HG02571 (cell line): ENCODE results near the gene HAUS8.
"Not testable (repeated sequence)": the region's sequence is repeated elsewhere in the genome, so short reads cannot be mapped to it uniquely, and the experiment has no call there.

ENCODE experiments used
- ATAC-seq: cut with Tn5 transposase; IDR thresholded peaks from one replicate; pipeline ENCODE4 v1.9.1; 2021; ENCODE audit warnings: mild to moderate bottlenecking, moderate library complexity; ENCODE audit not compliant: unreplicated experiment

Gene HAUS8, protein sequence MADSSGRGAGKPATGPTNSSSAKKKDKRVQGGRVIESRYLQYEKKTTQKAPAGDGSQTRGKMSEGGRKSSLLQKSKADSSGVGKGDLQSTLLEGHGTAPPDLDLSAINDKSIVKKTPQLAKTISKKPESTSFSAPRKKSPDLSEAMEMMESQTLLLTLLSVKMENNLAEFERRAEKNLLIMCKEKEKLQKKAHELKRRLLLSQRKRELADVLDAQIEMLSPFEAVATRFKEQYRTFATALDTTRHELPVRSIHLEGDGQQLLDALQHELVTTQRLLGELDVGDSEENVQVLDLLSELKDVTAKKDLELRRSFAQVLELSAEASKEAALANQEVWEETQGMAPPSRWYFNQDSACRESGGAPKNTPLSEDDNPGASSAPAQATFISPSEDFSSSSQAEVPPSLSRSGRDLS

DNA sequence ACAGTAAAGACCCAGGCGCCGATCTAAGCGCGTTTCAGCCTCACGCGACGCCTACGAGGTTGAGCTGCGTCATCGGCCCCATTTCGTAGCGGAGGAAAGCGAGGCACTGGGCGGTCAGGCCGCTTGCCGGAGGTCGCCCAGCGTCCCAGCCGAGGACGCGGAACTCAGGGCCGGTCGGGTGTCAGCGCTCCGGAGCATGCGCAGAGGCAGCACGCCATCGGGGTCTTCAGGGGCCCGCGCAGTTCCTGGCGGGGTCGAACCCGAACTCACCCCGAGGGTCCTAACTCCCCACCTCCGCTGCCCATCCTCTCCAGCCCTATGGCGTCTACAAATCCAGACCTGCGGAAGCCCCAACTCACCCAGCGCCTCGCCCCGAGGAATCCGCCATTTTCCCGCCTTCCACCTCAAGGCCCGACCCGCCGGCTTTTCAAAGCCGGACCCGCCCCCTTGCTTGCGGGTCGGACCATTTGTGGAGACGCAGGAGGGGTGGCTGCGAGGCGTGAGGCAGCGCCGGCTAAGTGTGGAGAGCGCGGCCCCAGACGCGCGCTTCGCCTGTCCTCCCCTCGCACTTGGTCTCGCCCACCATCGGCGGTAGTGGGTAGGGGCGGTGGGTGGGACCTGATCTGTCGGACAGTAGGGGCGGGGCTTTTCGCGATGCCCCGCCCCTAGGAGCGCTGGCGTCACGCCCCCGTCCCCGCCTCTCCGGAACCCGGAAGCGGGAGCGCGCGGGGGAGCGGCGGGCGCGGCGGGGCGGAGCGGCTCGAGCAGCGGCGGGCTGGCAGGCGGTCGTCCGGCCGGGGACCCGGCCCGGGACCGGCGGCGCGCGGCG is at the start of gene HAUS8, which contains the start of gene MYO9B:
Gene HAUS8 (minus strand): TSS at position 418 of the 829 bp plus-strand sequence. CDS start 30 bp downstream, at position 388.
Gene MYO9B (plus strand): TSS at position 743 of the 829 bp plus-strand sequence. CDS start 25,941 bp downstream, outside the sequence.
- ATAC-seq = peak; percentile 55

DNA sequence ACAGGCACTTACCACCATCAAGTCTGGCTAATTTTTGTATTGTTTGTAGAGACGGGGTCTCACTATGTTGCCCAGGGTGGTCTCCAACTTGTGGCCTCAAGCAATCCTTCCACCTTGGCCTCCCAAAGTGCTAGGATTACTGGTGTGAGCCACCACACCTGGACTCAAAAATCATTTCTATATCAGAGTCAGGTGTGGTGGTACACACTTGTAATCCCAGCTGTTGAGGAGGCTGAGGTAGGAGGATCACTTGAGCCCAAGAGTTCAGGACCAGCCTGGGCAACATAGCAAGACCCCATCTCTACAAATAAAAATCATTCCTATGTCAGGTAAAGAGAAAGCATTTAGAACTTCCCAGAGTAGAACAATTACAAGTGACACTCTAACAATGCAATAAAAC is 48.8 kb upstream of the HAUS8 start:
- ATAC-seq = no peak

DNA sequence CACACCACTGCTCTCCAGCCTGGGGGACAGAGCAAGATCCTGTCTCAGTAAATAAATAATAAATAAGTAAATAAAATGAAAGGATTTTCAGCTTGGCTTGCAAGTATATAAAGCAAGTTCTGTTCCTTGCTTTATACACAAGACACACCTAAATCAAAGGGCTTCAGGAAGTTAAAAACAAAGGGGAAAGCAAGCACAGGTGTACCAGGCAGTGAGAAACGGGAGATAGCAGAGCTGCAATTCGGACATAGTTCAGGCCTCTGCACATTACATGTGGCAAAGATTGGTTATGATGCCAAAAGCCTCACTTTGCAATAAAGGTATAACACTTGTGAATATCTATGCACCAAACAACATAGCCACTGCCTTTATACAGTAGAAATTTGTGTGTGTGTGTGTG is 47.8 kb upstream of the HAUS8 start:
- ATAC-seq = no peak

DNA sequence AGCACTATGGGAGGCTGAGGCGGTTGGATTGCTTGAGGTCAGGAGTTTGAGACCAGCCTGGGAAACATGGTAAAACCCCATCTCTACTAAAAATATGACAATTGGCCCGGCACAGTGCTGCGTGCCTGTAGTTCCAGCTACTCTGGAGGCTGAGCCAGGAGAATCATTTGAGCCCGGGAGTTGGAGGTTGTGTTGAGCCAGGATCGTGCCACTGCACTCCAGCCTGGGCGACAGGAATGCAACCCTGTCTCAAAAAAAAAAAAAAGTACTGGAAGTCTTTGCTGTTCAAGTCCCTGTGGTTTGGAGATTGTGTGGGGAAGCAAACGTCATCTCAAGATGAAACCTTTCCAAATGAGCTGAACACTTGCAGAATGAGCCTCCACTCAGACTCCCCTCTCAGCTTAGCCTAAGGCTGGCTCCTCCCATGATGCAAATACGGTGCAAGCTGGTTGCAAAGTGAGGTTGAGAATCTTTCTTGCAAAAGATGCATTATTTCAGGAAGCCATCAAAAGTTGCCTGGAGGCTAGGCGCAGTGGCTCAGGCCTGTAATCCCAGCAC is 46.6 kb upstream of the HAUS8 start:
- no peak for ATAC-seq

DNA sequence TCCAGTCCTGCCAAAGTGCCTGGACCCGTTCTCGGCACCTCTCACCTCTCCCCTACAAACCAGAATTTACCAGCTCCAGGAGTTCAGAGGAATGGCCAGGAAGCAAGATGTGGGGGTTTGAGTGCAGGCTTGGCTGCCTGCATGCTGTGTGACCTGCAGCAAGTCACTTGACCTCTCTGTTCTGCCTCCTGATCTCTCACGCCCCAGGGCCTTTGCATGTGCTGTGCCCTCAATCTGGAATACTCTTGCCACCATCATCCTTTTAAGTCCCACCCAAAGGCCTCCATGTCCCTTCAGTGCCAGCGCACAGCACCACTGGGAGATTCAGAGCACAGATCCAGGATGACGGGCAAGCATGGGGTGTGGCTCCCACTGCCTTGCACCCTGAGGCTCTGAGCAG is 43.7 kb upstream of the HAUS8 start:
- no peak for ATAC-seq

DNA sequence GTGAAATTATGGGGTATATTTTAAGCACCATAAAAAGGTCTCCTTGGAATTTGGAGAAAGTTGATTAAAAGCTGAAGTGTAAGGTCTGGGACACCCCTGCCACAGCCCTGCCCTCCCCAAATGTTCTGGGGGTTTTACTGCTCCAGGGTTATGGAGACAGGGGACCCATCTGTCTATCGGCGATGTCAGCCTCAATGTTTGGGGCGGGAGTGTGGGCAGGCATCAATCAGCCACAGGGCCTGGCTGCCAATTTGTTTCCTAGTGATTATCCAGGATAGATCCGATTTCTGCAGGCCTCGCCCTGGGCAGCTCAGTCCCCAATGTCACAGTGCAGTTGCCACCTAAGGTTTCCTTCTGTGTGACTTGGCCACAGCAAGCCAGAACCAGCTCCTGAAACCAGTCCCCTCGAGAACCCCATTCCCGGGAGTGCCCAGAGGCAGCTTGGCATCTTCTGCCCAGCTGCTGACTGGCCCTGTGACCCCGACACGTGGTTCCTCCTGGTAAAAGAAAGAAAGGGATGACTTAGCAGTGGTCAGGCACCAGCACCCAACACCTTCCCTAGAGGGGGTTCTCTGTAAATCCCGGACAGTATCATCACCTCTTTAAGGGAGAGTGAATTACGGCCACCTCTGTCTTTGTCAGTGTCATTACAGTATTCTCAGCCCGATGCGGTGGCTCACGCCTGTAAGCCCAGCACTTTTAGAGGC is 41.9 kb upstream of the HAUS8 start:
- ATAC-seq = no peak

DNA sequence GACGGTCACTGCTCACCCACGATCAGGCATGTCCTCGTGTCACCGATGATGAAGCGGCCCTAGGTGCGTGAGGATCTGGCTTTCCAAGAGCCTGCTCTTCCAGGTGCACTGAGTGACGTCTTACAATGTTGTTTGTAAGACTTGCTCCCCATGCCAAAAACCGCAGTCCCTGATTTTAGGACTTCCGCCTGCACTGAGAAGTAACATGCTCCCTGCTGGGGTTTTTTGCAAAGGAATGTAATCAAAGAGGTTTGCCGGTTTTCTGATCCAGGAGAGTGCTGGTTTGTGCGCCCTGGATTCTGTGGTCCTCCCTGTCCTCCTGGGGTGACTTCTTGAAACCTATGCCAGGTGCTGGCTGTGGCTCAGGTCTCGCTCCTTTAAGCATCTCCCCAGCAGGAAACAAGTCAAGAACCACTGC is 39.2 kb upstream of the HAUS8 start:
- no peak for ATAC-seq

DNA sequence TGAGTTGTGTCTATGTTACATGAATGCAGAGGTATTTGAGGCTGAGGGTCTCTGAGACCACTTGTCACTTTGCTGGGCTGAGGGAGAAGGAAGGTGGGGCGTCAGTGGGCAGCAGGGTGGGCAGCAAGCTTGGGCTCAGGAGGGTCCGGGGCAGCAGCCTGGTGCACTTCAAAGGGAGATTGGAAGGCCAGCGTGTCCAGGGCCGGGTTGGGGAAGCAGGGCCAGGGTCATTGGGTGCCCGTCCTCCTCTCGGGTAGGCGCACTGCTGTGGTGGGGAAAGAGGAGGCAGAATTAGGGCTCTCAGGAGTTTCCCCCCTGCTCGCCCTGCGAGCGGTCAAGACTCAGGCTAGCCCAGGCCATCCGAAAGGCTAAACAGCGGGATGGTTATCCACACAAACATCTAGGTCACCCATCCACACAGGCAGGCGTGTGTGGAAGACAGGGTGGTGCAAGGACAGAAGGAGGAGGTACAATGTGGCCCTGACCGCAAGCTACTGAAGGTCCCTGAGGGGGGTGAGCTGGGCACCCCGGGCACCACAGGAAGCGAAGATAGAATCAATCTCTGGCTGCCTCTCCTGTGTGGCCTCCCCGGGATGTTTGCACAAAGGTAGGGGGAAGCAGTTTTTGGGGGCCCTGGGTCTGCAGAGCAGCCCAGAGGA is 38.0 kb upstream of the HAUS8 start:
- ATAC-seq = no peak

DNA sequence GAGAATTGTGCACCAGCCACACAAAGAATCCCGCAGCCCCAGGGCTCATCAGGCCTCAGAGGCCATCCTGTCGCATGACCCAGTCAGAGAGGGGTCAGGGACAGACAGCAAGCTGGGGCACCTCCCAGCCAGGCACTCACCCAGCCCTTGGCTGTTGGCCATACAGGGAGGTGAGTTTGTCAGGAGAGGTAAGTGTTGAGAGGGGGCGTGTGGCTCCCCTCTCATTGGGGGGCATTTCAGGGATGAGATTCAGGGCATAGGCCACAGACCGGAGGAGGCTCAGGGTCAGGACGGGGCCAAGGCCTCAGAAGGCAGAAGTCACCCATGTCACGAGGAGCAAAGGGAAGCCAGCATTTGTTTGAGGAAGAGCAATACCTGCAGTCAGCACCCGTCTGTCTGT is 37.4 kb upstream of the HAUS8 start:
- ATAC-seq = no peak

DNA sequence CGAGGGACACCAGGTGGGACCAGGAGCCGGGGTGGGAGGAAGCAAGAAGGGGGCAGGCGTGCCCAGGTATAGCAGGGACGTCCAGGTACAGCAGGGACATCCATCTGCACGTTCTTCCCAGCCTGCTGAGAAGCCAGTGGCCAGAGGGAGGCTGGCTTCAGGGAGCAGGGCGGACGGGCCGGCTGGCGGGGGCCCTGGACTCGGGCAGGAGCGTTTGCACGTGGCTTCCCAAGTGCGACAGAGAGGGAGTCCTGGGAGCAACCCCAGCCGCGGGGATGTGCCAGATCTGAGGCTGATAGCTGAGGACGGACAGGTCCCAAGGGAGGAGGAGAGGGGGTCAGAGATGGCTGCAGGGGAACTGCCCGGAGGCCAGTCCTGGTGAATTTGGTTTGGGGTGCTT is 37.0 kb upstream of the HAUS8 start:
- ATAC-seq = no peak

DNA sequence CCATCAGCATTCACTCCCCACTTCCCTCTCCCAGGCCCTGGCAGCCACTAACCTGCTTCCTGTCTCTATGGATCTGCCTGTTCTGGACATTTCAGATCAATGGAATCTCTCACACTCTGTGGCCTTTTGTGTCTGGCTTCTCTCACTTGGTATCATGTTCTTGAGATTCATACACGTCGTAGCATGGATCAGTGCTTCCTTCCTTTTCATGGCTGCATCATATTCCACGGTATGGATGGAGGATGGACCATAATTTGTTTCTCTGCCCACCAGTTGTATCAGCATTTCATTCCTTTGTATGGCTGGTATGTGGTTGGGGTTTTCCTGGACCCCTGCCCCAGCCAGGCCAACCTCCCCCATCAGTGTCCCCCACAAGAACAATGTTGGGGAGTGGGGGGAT is 36.5 kb upstream of the HAUS8 start:
- no peak for ATAC-seq

DNA sequence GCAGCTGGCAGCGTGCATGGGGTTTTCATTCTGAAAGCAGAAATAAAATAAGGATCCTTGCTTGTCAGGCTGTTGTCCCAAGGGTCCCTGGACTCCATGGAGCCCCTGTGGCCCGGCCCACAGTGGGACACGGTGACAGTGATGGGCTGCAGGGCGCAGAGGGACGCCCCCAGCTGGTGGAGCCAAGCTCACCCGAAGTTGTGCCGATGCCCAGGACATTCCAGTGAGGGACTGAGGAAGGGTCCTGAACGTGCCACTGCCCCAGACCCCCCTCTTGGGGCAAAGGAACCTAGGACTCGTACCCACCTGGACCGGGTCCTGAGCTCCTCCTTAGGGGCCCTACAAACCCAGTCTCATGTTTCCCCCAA is 35.3 kb upstream of the HAUS8 start:
- no peak for ATAC-seq

DNA sequence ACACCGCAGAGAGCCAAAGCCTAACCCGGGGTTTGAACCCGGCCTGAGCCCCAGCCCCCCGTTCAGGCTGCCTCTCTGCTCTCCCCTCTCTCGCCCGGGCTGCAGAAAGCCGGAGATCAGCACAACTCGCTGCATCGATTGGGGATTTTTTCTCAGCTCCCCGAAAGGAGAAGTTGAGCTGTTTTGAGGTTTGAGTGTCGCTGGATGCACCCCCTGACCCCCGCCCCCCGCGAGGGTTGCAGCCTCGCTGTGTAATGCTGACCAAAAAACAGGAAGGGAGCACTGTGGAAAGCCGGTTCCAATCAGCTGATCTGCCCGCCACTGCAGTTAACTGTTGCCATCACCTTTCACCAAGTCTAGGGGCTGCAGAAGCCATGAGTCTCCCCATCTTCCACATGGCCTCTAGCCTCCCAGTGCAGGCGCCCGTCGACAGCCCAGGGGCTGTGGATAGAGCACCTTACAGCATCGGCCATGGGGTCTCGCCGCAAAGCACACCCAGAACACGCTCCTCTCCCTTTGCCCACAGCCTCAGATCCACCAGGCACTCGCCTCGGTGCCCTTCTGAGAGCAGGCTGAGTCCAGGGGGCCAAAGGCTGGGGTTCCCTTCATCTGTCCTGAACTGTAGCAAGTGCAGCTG is 34.8 kb upstream of the HAUS8 start:
- ATAC-seq = peak; percentile 44

DNA sequence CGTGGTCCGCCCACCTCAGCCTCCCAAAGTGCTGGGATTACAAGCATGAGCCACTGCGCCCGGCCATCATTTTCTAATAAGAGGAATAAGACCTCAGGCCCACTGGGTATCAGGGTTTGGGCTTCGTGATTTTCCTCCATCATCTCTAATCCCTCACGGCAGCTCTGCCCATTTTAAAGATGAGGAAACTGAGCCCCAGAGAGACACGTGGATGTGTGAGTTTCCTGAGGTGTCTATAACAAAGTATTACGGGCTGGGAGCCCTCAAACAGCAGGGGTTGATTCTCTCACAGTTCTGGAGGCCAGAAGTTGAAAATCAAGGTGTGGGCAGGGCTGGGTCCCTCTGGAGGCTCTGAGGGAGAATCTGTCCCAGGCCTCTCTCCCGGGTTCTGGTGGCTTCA is 34.0 kb upstream of the HAUS8 start:
- ATAC-seq = no peak

DNA sequence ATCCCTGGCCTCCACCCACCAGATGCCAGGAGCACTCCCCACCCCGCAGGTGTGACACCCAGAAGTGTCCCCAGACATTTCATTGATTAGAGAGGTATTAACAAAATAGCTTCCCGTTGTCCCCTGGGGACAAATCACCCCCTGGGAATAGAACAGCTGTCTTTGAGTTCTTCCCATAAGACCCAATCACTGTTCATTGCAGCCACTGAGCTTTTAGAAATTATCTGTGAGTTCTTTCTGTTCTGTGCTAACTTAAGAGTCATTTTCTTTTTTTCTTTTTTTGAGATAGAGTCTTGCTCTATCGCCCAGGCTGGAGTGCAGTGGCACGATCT is 33.2 kb upstream of the HAUS8 start:
- no peak for ATAC-seq

DNA sequence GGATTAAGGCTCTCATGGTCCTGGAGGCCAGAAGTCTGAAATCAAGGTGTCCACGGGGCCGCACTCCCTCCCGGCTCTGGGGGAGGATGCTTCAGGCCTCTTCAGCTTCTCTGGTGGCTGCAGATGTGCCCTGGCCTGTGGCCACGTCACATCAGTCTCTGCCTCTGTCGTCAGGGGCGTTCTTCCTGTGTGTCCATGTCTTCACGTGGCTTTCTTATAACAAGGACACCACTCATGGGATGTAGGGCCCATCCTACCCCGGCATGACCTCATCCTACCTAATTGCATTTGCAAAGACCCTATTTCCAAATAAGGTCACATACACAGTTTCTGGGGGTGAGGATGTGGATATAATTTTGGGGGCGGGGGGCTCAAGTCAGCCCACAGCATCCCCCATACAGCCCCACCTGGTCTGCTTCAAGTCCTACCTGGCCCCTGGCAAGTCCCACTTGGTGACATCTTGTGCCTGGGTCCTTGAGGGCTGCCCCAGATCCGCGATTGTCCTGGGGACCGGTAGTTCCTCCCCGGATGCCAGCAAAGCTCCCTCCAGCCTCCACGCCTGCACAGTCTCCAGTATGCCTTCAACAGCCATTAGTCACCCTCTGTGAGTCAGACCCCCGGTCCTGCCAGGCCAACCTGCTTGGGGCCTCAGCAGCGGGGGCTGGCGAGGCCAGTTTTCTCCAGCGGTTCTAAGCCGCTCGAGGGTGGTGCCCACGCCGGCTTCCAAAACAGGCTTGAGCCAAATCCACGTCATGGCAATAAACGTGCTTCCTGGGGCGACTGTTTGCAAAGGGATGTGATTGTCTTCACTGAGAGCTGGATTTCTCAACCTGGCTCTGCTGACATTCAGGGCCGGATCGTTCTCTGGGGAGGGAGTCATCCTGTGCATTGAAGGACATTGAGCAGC is 32.5 kb upstream of the HAUS8 start:
- ATAC-seq = no peak

DNA sequence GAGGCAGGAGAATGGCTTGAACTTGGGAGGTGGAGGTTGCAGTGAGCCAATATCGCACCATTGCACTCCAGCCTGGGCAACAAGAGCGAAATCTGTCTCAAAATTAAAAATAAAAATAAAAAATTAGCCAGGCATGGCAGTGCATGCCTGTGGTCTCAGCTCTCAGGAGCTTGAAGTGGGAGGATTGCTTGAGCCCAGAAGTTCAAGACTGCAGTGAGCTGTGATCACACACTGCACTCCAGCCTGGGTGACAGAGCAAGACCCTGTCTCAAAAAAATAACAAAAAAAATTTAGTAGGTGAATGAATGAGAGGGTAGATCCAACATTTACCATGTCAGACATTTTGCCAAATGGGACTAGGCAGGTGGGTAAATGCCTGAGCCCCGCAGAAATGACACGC is 31.7 kb upstream of the HAUS8 start:
- ATAC-seq = not testable (repeated sequence)

DNA sequence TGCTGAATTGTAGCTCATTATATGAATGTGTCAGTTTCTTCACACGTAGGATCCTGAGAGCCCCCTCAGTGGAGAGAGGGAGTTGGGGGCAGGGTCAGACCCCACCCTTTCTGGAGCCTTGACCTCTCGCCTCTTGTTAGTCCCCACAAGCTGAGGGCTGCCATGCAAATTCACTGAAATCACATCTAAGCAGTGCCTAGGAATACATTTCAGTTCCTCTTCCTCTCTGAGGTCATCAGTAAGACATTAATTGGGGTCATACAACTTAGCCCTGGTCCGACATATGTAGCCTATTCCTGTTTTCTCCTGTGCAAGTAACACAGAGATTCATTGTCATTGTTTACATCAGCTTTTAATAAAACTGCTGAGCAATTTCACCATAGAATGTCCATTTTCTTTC is 30.3 kb upstream of the HAUS8 start:
- no peak for ATAC-seq

DNA sequence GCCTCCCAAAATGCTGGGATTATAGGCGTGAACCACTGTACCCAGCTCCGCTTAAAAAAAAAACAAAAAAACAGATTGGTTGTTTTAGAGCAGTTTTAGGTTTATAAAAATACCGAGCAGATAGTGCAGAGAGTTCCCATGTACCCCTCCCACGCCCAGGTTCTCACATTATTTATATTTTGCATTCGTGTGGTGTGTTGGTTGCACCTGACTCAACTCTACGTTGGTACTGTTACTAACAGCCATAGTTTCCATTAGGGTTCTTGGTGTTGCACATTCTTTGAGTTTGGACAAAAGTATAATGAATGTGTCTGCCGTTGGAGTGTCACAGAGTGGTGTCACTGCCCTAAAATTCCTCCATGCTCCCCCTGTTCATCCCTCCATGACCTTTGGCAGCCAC is 29.4 kb upstream of the HAUS8 start:
- ATAC-seq = no peak
